GM12878 (cell line): ENCODE measurements around the gene TRIB2.
A peak's percentile ranks its signal among the peaks of the same experiment; 100 is the strongest.

ENCODE experiments used
- BACH1 ChIP-seq: fragments of 450-650 bp; IDR thresholded peaks from 2 replicates; pipeline ENCODE4 v1.6.1; 2017; ENCODE audit warnings: mild to moderate bottlenecking, borderline replicate concordance
- BCL11A ChIP-seq: IDR thresholded peaks from 2 replicates; pipeline ENCODE4 v1.6.1; 2011; ENCODE audit warnings: low read depth, low read length
- CHD4 ChIP-seq: fragments of 200-600 bp; sonication (generic); IDR thresholded peaks from 2 replicates; pipeline ENCODE4 v1.6.1; 2016; ENCODE audit warnings: mild to moderate bottlenecking
- EP300 ChIP-seq, 2 experiments: fragments of 150-350 bp in 1 of 2; IDR thresholded peaks; 2 replicates each; pipeline ENCODE4 v1.6.1; 2011 to 2012; ENCODE audit warnings: low read depth in 2 of 2, low read length in 2 of 2, borderline replicate concordance in 1 of 2, improper control_type of control experiment in 1 of 2, inconsistent platforms in 1 of 2; ENCODE audit not compliant: control insufficient read depth in 1 of 2
- EZH2 ChIP-seq: IDR thresholded peaks from 2 replicates; pipeline ENCODE4 v1.6.1; 2012; ENCODE audit warnings: low read depth, mild to moderate bottlenecking, control low read depth, inconsistent platforms, low read length, borderline replicate concordance; ENCODE audit not compliant: control insufficient read depth
- FOXM1 ChIP-seq: IDR thresholded peaks from 2 replicates; pipeline ENCODE4 v1.6.1; 2012; ENCODE audit warnings: low read depth, mild to moderate bottlenecking, inconsistent platforms, low read length, moderate library complexity
- JUND ChIP-seq: IDR thresholded peaks from 2 replicates; pipeline ENCODE4 v1.6.1; 2012; ENCODE audit warnings: low read depth, mild to moderate bottlenecking, low read length, improper control_type of control experiment, moderate library complexity
- MEF2A ChIP-seq: IDR thresholded peaks from 2 replicates; pipeline ENCODE4 v1.6.1; 2011; ENCODE audit warnings: low read depth, mild to moderate bottlenecking, low read length, moderate library complexity; ENCODE audit not compliant: insufficient read depth
- POLR2A ChIP-seq: IDR thresholded peaks from 2 replicates; pipeline ENCODE4 v1.6.1; 2011; ENCODE audit warnings: low read depth, mild to moderate bottlenecking, low read length
- POLR2AphosphoS5 ChIP-seq: IDR thresholded peaks from 2 replicates; pipeline ENCODE4 v1.6.1; 2011; ENCODE audit warnings: mild to moderate bottlenecking, low read length, inconsistent platforms
- SIN3A ChIP-seq: IDR thresholded peaks from 2 replicates; pipeline ENCODE4 v1.6.1; 2012; ENCODE audit warnings: low read depth, low read length, improper control_type of control experiment
- SP1 ChIP-seq: IDR thresholded peaks from one replicate; pipeline ENCODE4 v1.6.1; 2011; ENCODE audit warnings: low read depth, low read length
- TCF7 ChIP-seq: IDR thresholded peaks from 2 replicates; pipeline ENCODE4 v1.6.1; 2014; ENCODE audit warnings: antibody characterized with exemption, borderline replicate concordance
- TF ChIP-seq, protein P1 (sequence below), 3 experiments: IDR thresholded peaks in 2 of 3; conservative IDR thresholded peaks in 1 of 3; 2 replicates each; pipeline ENCODE4 v1.5.1; 2011; ENCODE audit warnings: low read depth in 3 of 3, low read length in 3 of 3, mild to moderate bottlenecking in 3 of 3, control low read depth in 2 of 3, moderate library complexity in 2 of 3, inconsistent platforms in 1 of 3, mixed read lengths in 1 of 3; ENCODE audit not compliant: control insufficient read depth in 2 of 3, insufficient read depth in 1 of 3; ENCODE audit errors: extremely low read depth in 1 of 3

DNA sequence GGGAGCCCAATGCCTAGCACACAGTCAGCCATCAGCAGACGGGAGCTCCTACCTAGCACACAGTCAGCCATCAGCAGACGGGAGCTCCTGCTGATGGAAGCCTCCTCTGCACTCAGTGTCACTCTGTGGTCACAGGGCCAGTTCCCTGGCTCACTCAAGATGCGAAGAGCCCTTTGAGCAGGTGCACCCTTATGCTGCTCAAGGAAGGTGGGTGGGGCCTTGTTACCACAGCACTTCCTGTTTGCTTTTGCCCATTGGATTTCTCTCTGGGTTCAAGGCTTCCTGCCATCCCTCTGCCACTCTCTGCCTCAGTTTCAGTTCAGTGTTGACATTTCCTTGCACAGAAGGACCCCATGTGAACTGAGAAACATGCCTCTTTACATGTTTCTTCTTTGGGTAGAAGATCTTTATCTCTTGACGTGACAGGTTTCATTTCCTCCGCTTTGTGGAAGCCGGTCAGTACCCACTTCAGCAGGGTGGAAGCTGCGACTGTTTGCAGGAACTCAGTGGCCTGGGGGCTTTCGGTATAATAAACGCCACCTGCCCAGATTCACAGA, 11.6 kb downstream of the TRIB2 start:
- TF ChIP-seq CHD4 (no peak), SIN3A (no peak), JUND (no peak), POLR2AphosphoS5 (no peak), EZH2 (no peak), EP300 (IDR thresholded peaks at IDR 0.05; ENCODE audit: borderline replicate concordance in 1 of 2, control insufficient read depth in 1 of 2, low read depth in 2 of 2, low read length in 2 of 2) (peak in 1 of 2 experiments; percentile 11; a peak in 1 of 4 replicates), MEF2A (no peak), BCL11A (0 out of 2 replicates have a peak, but pooled peaks have one; percentile 37), FOXM1 (no peak), TCF7 (no peak), POLR2A (no peak), SP1 (no peak), BACH1 (no peak)
- TF ChIP-seq, protein P1, sequence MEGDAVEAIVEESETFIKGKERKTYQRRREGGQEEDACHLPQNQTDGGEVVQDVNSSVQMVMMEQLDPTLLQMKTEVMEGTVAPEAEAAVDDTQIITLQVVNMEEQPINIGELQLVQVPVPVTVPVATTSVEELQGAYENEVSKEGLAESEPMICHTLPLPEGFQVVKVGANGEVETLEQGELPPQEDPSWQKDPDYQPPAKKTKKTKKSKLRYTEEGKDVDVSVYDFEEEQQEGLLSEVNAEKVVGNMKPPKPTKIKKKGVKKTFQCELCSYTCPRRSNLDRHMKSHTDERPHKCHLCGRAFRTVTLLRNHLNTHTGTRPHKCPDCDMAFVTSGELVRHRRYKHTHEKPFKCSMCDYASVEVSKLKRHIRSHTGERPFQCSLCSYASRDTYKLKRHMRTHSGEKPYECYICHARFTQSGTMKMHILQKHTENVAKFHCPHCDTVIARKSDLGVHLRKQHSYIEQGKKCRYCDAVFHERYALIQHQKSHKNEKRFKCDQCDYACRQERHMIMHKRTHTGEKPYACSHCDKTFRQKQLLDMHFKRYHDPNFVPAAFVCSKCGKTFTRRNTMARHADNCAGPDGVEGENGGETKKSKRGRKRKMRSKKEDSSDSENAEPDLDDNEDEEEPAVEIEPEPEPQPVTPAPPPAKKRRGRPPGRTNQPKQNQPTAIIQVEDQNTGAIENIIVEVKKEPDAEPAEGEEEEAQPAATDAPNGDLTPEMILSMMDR (IDR thresholded peaks at IDR 0.05 in 2 of 3, conservative IDR thresholded peaks at IDR 0.05 in 1 of 3; ENCODE audit: control insufficient read depth in 2 of 3, extremely low read depth in 1 of 3, insufficient read depth in 1 of 3, low read depth in 3 of 3, low read length in 3 of 3), result no peak
